ENCODE measurements around the gene BOLA2B.

DNA sequence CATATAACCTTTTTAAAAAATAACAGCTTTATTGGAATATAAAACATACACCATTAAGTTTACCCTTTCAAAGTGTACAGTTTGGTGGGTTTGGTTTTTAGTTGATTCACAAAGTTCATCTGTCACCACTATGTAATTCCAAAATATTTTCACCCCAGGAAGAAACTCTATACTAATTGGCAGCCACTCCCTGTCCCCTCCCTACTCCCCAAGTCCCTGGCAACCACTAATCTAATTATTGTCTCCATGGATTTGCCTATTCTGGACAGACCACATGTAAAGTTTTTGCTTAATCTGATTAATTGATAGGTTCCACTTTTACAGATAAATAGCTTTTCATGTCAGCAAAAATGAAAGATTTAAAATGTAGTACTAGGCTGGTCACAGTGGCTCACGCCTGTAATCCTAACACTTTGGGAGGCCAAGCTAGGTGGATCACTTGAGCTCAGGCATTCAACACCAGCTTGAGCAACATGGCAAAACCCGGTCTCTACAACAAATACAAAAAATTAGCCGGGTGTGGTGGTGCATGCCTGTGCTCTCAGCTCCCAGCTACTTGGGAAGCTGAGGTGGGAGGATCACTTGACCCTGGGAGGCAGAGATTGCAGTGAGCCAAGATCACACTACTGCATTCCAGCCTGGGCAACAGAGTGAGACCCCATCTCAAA lies 45.5 kb downstream of the BOLA2B start:
- TF ChIP-seq ZNF629 (tag by site-specific recombination; IDR thresholded peaks at IDR 0.05) = no peak
- TF ChIP-seq, protein P1, sequence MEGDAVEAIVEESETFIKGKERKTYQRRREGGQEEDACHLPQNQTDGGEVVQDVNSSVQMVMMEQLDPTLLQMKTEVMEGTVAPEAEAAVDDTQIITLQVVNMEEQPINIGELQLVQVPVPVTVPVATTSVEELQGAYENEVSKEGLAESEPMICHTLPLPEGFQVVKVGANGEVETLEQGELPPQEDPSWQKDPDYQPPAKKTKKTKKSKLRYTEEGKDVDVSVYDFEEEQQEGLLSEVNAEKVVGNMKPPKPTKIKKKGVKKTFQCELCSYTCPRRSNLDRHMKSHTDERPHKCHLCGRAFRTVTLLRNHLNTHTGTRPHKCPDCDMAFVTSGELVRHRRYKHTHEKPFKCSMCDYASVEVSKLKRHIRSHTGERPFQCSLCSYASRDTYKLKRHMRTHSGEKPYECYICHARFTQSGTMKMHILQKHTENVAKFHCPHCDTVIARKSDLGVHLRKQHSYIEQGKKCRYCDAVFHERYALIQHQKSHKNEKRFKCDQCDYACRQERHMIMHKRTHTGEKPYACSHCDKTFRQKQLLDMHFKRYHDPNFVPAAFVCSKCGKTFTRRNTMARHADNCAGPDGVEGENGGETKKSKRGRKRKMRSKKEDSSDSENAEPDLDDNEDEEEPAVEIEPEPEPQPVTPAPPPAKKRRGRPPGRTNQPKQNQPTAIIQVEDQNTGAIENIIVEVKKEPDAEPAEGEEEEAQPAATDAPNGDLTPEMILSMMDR (tag by site-specific recombination; IDR thresholded peaks at IDR 0.05) = no peak
- TF ChIP-seq, protein P2, sequence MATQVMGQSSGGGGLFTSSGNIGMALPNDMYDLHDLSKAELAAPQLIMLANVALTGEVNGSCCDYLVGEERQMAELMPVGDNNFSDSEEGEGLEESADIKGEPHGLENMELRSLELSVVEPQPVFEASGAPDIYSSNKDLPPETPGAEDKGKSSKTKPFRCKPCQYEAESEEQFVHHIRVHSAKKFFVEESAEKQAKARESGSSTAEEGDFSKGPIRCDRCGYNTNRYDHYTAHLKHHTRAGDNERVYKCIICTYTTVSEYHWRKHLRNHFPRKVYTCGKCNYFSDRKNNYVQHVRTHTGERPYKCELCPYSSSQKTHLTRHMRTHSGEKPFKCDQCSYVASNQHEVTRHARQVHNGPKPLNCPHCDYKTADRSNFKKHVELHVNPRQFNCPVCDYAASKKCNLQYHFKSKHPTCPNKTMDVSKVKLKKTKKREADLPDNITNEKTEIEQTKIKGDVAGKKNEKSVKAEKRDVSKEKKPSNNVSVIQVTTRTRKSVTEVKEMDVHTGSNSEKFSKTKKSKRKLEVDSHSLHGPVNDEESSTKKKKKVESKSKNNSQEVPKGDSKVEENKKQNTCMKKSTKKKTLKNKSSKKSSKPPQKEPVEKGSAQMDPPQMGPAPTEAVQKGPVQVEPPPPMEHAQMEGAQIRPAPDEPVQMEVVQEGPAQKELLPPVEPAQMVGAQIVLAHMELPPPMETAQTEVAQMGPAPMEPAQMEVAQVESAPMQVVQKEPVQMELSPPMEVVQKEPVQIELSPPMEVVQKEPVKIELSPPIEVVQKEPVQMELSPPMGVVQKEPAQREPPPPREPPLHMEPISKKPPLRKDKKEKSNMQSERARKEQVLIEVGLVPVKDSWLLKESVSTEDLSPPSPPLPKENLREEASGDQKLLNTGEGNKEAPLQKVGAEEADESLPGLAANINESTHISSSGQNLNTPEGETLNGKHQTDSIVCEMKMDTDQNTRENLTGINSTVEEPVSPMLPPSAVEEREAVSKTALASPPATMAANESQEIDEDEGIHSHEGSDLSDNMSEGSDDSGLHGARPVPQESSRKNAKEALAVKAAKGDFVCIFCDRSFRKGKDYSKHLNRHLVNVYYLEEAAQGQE (tag by site-specific recombination; IDR thresholded peaks at IDR 0.05) = no peak
- no peak for TF ChIP-seq ZNF76 (tag by site-specific recombination; IDR thresholded peaks at IDR 0.05; ENCODE audit: borderline replicate concordance, low read depth)
- no peak for TF ChIP-seq ZFP41 (tag by site-specific recombination; IDR thresholded peaks at IDR 0.05; ENCODE audit: borderline replicate concordance)
- TF ChIP-seq ZNF335 (tag by site-specific recombination; conservative IDR thresholded peaks at IDR 0.05) = no peak
- TF ChIP-seq SETDB1 (IDR thresholded peaks at IDR 0.05; ENCODE audit: insufficient read length, low read length) = no peak
- TF ChIP-seq HOXD13 (CRISPR knock-in tag; IDR thresholded peaks at IDR 0.05; ENCODE audit: borderline replicate concordance) = no peak
